ENCODE data around the gene H2AZ1.
"Not testable (repeated sequence)": the region's sequence is repeated elsewhere in the genome, so short reads cannot be mapped to it uniquely, and the experiment has no call there.

Gene H2AZ1

DNA sequence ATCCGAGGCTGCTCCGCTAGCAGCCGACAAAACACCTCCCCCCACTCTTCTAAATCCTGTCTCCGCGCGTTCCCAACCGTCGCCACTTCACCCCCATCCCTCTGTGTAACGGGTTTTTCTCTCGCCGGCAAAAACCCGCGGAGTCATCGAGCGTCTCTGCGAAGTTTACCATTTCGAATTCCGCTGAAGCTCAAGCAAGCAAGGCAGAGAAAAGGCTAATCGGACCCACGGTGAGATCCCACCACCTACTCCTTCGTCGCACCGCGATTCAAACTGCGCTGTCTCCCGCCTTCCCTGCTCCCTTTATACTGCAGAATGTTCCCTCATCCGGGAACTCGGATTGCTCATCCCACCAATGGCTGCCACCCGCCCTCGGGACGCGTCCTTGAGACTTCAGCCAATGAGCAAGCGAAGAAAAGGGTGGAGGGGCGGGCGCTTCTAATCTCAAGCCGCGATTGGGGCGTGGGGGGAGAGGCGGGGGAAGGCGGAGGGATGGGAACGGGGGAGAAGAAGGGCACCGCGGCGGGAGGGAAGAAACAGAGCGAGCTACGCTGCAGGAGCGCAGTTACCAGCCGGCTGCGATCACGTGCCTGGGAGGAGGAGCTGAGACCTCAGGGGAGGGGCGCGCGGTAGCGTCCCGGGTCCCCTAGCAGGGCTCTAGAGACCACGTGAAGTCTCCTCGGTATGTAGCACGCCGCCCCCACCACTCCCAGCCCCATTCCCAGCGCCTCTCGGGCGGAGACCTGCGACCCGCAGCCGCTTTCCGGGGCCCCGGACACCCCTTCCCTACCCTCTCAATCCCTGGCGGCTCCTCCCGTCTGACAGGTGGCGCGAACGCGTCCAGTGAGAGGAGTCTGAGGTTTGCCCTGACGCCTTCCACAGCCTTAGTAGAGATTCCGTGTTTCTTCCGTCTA, at the start of gene H2AZ1:
H2AZ1 (minus strand) TSS at position 277 of the 914 bp plus-strand sequence; CDS start at position 172, 105 bp downstream.
- DNase-seq (ENCODE audit: low spot score) = peak; percentile 97

DNA sequence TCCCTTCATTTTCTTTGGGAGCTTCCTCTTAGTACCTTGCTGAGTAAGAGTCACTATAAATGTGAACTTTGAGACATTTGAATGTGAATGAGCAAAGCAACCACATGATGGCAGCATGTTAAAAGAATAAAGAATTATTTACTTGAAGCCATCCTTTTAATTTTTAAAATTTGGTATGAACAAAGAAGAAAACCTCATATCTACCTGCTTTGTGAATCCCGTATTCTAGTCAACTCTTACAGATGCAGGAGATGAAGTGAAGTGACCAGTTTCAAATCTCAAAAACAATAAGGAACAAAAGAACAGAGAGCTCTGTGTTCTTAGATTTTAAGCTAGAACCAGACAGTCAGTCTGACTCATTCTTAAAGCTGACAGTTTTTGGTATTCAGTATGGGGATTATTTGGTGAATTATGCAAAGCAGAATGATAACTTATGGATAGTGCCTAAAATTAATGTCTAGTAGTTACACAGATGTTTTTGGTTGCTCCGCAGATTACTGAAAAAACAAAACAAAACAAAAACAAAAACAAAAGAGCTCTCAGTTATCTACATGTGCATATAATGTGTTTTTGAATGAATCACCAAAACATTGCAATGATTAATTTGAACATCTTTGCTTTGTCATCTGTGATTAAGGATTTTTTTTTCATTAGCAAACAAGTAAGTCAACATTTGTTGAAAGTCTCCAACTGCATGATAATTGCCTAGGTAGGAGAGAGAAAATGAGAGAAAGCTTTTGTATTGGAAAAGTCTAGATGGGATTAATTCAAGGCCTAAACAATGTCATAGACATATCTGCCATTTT, 48.2 kb upstream of the H2AZ1 start:
- DNase-seq (ENCODE audit: low spot score) = no peak

- DNase-seq (ENCODE audit: low spot score) = no peak
Measured at GRCh38 chr4:99991741-99992140, 41.7 kb upstream of the H2AZ1 start.

- DNase-seq (ENCODE audit: low spot score) = no peak
Measured at GRCh38 chr4:99987681-99988080, 37.6 kb upstream of the H2AZ1 start.

GRCh38 chr4:99986792-99987191, 36.7 kb upstream of the H2AZ1 start:
- no peak for DNase-seq (ENCODE audit: low spot score)

DNA sequence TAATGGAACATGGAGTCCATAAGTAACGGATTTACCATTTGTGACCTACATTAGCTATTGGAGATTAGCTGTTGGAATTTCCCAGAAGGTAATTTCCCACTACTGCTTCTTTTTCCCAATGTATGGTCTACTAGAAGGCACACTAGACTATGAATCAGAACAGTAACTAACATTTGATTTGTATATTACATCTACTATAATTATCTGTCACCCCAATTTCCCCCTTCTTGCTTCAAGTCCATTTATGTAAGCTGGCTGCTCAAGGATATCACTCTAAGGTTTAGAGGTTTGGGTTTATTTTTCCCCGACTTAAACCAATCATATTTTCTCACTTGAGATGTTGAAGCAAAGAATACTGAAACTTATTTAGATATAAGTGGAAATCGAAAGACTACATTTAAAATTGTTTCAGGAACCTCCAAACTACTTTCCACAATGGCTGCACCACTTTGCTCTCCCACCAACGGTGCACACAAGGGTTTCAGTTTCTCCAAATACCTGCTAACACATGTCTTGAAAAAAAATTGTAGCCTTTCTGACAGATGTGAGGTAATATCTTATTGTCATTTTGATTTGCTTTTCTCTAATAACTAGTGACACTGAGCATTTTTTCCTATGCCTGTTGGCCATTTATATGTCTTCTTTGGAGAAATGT, 33.3 kb upstream of the H2AZ1 start:
- no peak for DNase-seq (ENCODE audit: low spot score)

DNA sequence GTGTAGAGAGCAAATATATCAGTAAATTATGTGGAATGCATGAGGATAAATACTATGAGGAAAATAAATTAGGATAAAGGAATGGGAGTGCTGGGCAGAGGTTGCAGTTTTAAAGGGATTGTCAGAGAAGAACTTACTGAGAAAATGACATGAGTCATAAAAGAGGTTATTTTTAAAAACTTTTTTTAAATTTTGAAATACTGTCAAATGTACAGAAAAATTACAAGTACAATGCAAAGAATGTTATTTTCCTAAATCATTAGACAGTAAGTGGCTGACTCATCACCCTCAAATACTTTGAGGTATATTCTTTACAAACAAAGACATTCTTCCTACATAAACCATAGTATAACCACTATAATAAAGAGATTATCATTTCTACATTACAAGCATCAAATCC, 29.8 kb upstream of the H2AZ1 start:
- no peak for DNase-seq (ENCODE audit: low spot score)

DNA sequence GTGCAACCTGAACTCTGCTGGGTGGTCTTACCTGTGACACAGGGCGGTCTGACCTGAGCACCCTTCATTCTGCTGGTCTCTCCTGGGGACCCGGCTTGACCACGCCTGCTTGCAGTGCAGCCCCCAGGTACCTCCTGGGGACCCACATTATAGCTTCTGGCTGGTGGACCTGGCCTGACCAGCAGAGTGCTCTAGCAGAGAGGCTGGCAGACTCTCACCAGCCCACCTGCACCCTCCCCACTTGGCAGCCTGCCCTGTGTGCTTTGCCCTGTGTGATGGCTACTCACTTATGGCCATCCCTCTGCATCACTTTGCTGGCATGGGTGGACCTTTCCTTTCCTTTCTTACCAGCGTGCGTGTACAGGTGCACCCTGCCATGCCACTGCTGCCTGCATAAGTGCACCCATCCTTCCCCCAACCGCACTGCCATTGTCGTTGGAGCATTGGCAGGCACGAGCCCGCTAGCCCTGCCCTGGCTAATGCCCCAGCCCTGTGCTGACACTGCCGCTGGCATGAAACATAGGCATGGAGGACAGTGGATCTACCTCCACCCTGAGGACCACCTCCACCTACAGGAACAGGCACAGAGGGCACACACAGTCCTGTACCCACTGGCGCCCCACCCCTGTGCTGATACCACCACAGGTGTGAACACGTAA, 21.5 kb upstream of the H2AZ1 start:
- DNase-seq (ENCODE audit: low spot score) = no peak

DNA sequence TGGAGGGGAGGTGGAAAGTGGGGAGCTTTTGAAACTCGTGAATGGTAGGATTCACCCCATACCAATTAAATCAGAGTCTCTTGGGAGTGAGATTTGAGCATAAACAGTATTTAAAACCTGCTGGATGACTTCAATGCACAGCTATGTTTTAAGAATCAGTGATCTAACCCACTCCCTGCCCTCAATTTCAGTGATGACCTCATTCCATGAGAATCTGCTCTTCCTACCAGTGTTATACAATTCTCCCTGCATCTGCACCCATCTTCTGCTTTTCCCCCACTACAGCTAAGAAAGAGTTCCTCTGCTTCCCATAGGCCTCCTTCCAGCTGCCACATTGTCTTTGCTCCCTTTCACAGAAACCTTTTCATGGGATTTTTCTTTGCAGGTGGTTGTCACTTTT, 18.3 kb upstream of the H2AZ1 start:
- no peak for DNase-seq (ENCODE audit: low spot score)

DNA sequence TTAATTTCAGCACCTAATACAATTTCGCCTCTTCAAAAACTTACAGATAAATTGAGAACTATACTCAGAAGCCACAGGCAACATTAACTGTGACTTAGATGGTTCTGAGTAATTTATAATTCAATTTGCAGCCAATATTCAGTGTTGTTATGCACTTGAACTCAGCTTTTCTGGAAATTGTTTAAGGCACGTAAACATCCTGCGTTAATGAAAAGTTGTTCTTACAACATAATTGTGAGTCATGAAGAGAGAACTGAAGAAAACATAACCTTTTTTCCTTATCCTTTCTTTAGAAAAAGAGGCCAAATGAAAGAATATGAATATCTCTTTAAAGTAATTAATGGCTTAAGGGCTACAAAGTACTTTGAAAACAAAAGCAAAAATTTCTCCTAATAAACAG, 16.6 kb upstream of the H2AZ1 start:
- DNase-seq (ENCODE audit: low spot score) = no peak

GRCh38 chr4:99965674-99966350, 15.7 kb upstream of the H2AZ1 start:
- DNase-seq (ENCODE audit: low spot score) = no peak

DNA sequence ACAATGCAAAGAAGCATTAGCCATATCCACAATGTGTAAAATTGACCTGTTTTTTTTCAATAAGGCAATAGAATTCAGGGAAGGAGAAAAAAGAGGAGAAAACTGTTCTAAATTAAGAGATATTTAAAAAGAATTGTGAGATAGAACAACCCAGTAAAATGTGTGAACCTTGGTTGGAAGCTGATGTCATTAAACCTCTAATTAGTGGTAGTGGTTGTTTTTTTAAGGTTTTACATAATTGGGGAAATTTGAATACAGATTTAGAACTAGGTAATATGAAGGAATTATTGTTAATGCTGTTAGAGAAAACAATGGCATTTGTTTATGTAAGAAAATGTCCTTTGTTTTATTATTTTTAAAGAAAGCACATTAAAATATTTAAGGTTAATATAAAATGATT, 15.1 kb upstream of the H2AZ1 start:
- DNase-seq (ENCODE audit: low spot score) = no peak

- no peak for DNase-seq (ENCODE audit: low spot score)
Measured at GRCh38 chr4:99961711-99962110, 11.6 kb upstream of the H2AZ1 start.

DNA sequence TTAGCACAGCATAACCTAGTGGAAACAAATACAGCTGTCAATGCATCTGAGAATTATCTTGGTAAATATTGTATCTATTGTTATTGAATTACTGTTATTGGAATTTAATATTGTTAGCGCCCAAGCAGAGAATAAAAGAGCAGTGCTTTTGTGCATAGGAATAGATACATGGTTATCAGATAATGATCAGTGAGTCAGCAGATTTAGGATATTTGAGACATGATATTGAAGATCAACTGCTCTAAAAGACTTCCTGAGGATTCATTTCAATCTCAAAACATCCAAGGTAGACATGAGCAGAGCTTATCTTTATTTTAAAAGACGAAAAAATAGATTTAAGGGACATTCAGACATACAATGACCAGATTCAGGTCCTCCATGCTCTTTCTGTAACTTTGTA, 10.6 kb upstream of the H2AZ1 start:
- no peak for DNase-seq (ENCODE audit: low spot score)

GRCh38 chr4:99958207-99958606, 8.1 kb upstream of the H2AZ1 start:
- not testable (repeated sequence) for DNase-seq (ENCODE audit: low spot score)

GRCh38 chr4:99950913-99951254, 809 bp upstream of the H2AZ1 start:
- DNase-seq (ENCODE audit: low spot score) = no peak

GRCh38 chr4:99949034-99949998, 759 bp downstream of the H2AZ1 start:
- DNase-seq (ENCODE audit: low spot score) = peak; percentile 93

- no peak for DNase-seq (ENCODE audit: low spot score)
Measured at GRCh38 chr4:99947608-99948007, 2.5 kb downstream of the H2AZ1 start.

DNA sequence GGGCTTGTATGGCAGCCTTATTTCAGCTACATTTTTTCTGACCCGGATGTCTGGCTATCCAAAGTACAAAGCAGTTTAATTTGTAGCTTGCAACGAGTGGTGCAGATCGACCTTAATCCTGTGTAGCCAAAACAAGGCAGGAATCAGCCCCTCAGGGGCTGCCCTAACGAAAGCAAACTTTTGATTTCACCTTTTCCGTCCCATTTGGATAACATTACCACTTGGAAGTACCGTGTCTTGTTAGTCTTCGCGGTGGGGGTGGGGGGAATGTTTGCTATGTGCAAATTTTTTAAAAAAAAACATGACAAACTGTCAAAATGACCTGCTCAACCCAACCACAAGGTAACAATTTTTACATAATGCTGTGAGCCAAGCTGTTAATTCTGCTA, 2.9 kb downstream of the H2AZ1 start:
- DNase-seq (ENCODE audit: low spot score) = no peak

Measured in hematopoietic multipotent progenitor cell treated with erythropoietin and hydrocortisone succinate and interleukin-3 and kit ligand, for 15 days (in vitro differentiated cells).